ENCODE results near the gene CHRNG.

The CHRNG gene

GRCh38 chr2:232537499-232537898 lies 2.0 kb upstream of the CHRNG start:
- Histone ChIP-seq H3K14ac (ENCODE audit: low read length in 2 of 2) (no peak overlapping the region), H2AK5ac (ENCODE audit: low read length, severe bottlenecking) (no peak overlapping the region), H3K4me2 (ENCODE audit: low read length, poor library complexity, severe bottlenecking) (no peak overlapping the region), H3K9me3 (ENCODE audit: control insufficient read depth, low read length) (peaks cover 11% of the 10 kb centered on the region), H2BK12ac (ENCODE audit: low read length in 2 of 2) (no peak overlapping the region), H2BK120ac (ENCODE audit: low read depth, low read length) (no peak overlapping the region), H2AFZ (ENCODE audit: low read depth, low read length) (no peak overlapping the region), H3K27me3 (ENCODE audit: control insufficient read depth in 1 of 2, insufficient read depth in 1 of 2, low read length in 2 of 2) (peaks cover 21 to 61% of the 10 kb centered on the region in 2 experiments), H2BK5ac (ENCODE audit: low read depth, low read length, poor library complexity, severe bottlenecking) (no peak overlapping the region), H3K18ac (ENCODE audit: low read depth in 1 of 2, low read length in 2 of 2) (no peak overlapping the region), H2BK15ac (ENCODE audit: low read depth, poor library complexity, severe bottlenecking) (no peak overlapping the region), H3K4ac (ENCODE audit: low read depth in 1 of 2, low read length in 2 of 2) (no peak overlapping the region), H3K79me1 (replicated peaks; ENCODE audit: low read length, poor library complexity, severe bottlenecking) (no peaks in the 10 kb centered on the region), H3K9ac (ENCODE audit: low read length) (no peak overlapping the region), H4K8ac (ENCODE audit: low read length) (no peak overlapping the region), H3K23ac (ENCODE audit: low read length in 2 of 2) (no peak overlapping the region), H3K36me3 (ENCODE audit: control insufficient read depth in 1 of 2, insufficient read depth in 2 of 2, low read depth in 1 of 2, low read length in 2 of 2) (no peaks in the 10 kb centered on the region), H3K27ac (ENCODE audit: low read length, poor library complexity, severe bottlenecking) (no peak overlapping the region), H3K4me3 (ENCODE audit: insufficient read depth in 1 of 2, low read depth in 1 of 2, low read length in 2 of 2) (no peak overlapping the region), H4K91ac (ENCODE audit: low read length) (no peak overlapping the region), H3K4me1 (ENCODE audit: control insufficient read depth, insufficient read depth, low read depth, low read length) (peaks cover 6% of the 10 kb centered on the region)
- WGBS = 92% methylated on average over 4 of the region's 4 CpGs
- no peak for DNase-seq

GRCh38 chr2:232538671-232539070 lies 821 bp upstream of the CHRNG start:
- Histone ChIP-seq H4K8ac (ENCODE audit: low read length) (no peak overlapping the region), H3K9ac (ENCODE audit: low read length) (no peak overlapping the region), H3K4ac (ENCODE audit: low read depth in 1 of 2, low read length in 2 of 2) (no peak overlapping the region), H3K36me3 (ENCODE audit: control insufficient read depth in 1 of 2, insufficient read depth in 2 of 2, low read depth in 1 of 2, low read length in 2 of 2) (peaks cover 0 to 7% of the 10 kb centered on the region in 2 experiments), H3K4me1 (ENCODE audit: control insufficient read depth, insufficient read depth, low read depth, low read length) (peaks cover 6% of the 10 kb centered on the region), H3K18ac (ENCODE audit: low read depth in 1 of 2, low read length in 2 of 2) (no peak overlapping the region), H2AFZ (ENCODE audit: low read depth, low read length) (no peak overlapping the region), H4K91ac (ENCODE audit: low read length) (no peak overlapping the region), H2BK12ac (ENCODE audit: low read length in 2 of 2) (no peak overlapping the region), H3K14ac (ENCODE audit: low read length in 2 of 2) (no peak overlapping the region), H3K27me3 (ENCODE audit: control insufficient read depth in 1 of 2, insufficient read depth in 1 of 2, low read length in 2 of 2) (peaks cover 21 to 58% of the 10 kb centered on the region in 2 experiments), H2BK5ac (ENCODE audit: low read depth, low read length, poor library complexity, severe bottlenecking) (no peak overlapping the region), H3K4me3 (ENCODE audit: insufficient read depth in 1 of 2, low read depth in 1 of 2, low read length in 2 of 2) (no peak overlapping the region), H3K9me3 (ENCODE audit: control insufficient read depth, low read length) (peaks cover 11% of the 10 kb centered on the region), H3K27ac (ENCODE audit: low read length, poor library complexity, severe bottlenecking) (no peak overlapping the region), H2BK15ac (ENCODE audit: low read depth, poor library complexity, severe bottlenecking) (no peak overlapping the region), H2AK5ac (ENCODE audit: low read length, severe bottlenecking) (no peak overlapping the region), H2BK120ac (ENCODE audit: low read depth, low read length) (no peak overlapping the region), H3K79me1 (replicated peaks; ENCODE audit: low read length, poor library complexity, severe bottlenecking) (peaks cover 2% of the 10 kb centered on the region), H3K4me2 (ENCODE audit: low read length, poor library complexity, severe bottlenecking) (no peak overlapping the region), H3K23ac (ENCODE audit: low read length in 2 of 2) (no peak overlapping the region)
- DNase-seq = no peak
- WGBS = 53% methylated on average over 3 of the region's 4 CpGs

GRCh38 chr2:232540441-232541041 lies 1.0 kb downstream of the CHRNG start:
- Histone ChIP-seq H3K23ac (ENCODE audit: low read length in 2 of 2) (no peak overlapping the region), H3K4ac (ENCODE audit: low read depth in 1 of 2, low read length in 2 of 2) (no peak overlapping the region), H2AK5ac (ENCODE audit: low read length, severe bottlenecking) (no peak overlapping the region)

GRCh38 chr2:232541195-232541960 lies 1.9 kb downstream of the CHRNG start:
- WGBS = 94% methylated on average over 13 of the region's 19 CpGs
- H3K4me1 ChIP-seq (ENCODE audit: control insufficient read depth, insufficient read depth, low read depth, low read length) = peaks cover 8% of the 10 kb centered on the region

More at GRCh38 chr2:232540441-232541041, 1.0 kb downstream of the CHRNG start:
- Histone ChIP-seq H3K27ac (ENCODE audit: low read length, poor library complexity, severe bottlenecking) (no peak overlapping the region), H4K8ac (ENCODE audit: low read length) (no peak overlapping the region), H3K9me3 (ENCODE audit: control insufficient read depth, low read length) (peaks cover 11% of the 10 kb centered on the region), H3K4me1 (ENCODE audit: control insufficient read depth, insufficient read depth, low read depth, low read length) (peaks cover 7% of the 10 kb centered on the region), H3K79me1 (replicated peaks; ENCODE audit: low read length, poor library complexity, severe bottlenecking) (peaks cover 13% of the 10 kb centered on the region), H3K27me3 (ENCODE audit: control insufficient read depth in 1 of 2, insufficient read depth in 1 of 2, low read length in 2 of 2) (peaks cover 21 to 47% of the 10 kb centered on the region in 2 experiments), H2BK120ac (ENCODE audit: low read depth, low read length) (no peak overlapping the region), H3K18ac (ENCODE audit: low read depth in 1 of 2, low read length in 2 of 2) (no peak overlapping the region), H3K14ac (ENCODE audit: low read length in 2 of 2) (no peak overlapping the region), H2BK15ac (ENCODE audit: low read depth, poor library complexity, severe bottlenecking) (no peak overlapping the region), H2BK12ac (ENCODE audit: low read length in 2 of 2) (no peak overlapping the region), H4K91ac (ENCODE audit: low read length) (peak overlapping the region; percentile 11), H3K4me2 (ENCODE audit: low read length, poor library complexity, severe bottlenecking) (no peak overlapping the region), H2BK5ac (ENCODE audit: low read depth, low read length, poor library complexity, severe bottlenecking) (no peak overlapping the region), H3K4me3 (ENCODE audit: insufficient read depth in 1 of 2, low read depth in 1 of 2, low read length in 2 of 2) (no peak overlapping the region), H2AFZ (ENCODE audit: low read depth, low read length) (no peak overlapping the region), H3K36me3 (ENCODE audit: control insufficient read depth in 1 of 2, insufficient read depth in 2 of 2, low read depth in 1 of 2, low read length in 2 of 2) (peaks cover 0 to 17% of the 10 kb centered on the region in 2 experiments), H3K9ac (ENCODE audit: low read length) (no peak overlapping the region)
- DNase-seq = no peak
- WGBS = 96% methylated on average over 16 of the region's 17 CpGs

More at GRCh38 chr2:232541195-232541960, 1.9 kb downstream of the CHRNG start:
- H2BK15ac ChIP-seq (ENCODE audit: low read depth, poor library complexity, severe bottlenecking) = no peak overlapping the region
- H2BK12ac ChIP-seq (ENCODE audit: low read length in 2 of 2) = no peak overlapping the region
- H3K18ac ChIP-seq (ENCODE audit: low read depth in 1 of 2, low read length in 2 of 2) = no peak overlapping the region
- no peak overlapping the region for H4K8ac ChIP-seq (ENCODE audit: low read length)
- peaks cover 17 to 43% of the 10 kb centered on the region in 2 experiments for H3K27me3 ChIP-seq (ENCODE audit: control insufficient read depth in 1 of 2, insufficient read depth in 1 of 2, low read length in 2 of 2)
- no peak overlapping the region for H3K4me2 ChIP-seq (ENCODE audit: low read length, poor library complexity, severe bottlenecking)
- H2AK5ac ChIP-seq (ENCODE audit: low read length, severe bottlenecking) = no peak overlapping the region
- no peak overlapping the region for H2AFZ ChIP-seq (ENCODE audit: low read depth, low read length)
- H3K9ac ChIP-seq (ENCODE audit: low read length) = no peak overlapping the region
- H3K79me1 ChIP-seq (replicated peaks; ENCODE audit: low read length, poor library complexity, severe bottlenecking) = peaks cover 20% of the 10 kb centered on the region
- no peak overlapping the region for H3K4ac ChIP-seq (ENCODE audit: low read depth in 1 of 2, low read length in 2 of 2)
- no peak for DNase-seq
- H3K9me3 ChIP-seq (ENCODE audit: control insufficient read depth, low read length) = peaks cover 2% of the 10 kb centered on the region
- no peak overlapping the region for H2BK120ac ChIP-seq (ENCODE audit: low read depth, low read length)
- no peak overlapping the region for H3K4me3 ChIP-seq (ENCODE audit: insufficient read depth in 1 of 2, low read depth in 1 of 2, low read length in 2 of 2)
- no peak overlapping the region for H3K23ac ChIP-seq (ENCODE audit: low read length in 2 of 2)
- H4K91ac ChIP-seq (ENCODE audit: low read length) = no peak overlapping the region
- H3K14ac ChIP-seq (ENCODE audit: low read length in 2 of 2) = no peak overlapping the region
- no peak overlapping the region for H2BK5ac ChIP-seq (ENCODE audit: low read depth, low read length, poor library complexity, severe bottlenecking)
- H3K27ac ChIP-seq (ENCODE audit: low read length, poor library complexity, severe bottlenecking) = no peak overlapping the region
- peaks cover under 1 to 22% of the 10 kb centered on the region in 2 experiments for H3K36me3 ChIP-seq (ENCODE audit: control insufficient read depth in 1 of 2, insufficient read depth in 2 of 2, low read depth in 1 of 2, low read length in 2 of 2)

Measured in mesenchymal stem cell (in vitro differentiated cells and primary cell).